ENCODE results near the gene PPP1R27.
A peak's percentile ranks its signal among the peaks of the same experiment; 100 is the strongest.

The PPP1R27 gene

GRCh38 chr17:81834831-81835267, at the start of gene PPP1R27:
Gene PPP1R27 (minus strand): TSS chr17:81835050. CDS start chr17:81834953, 97 bp downstream.
- DNase-seq (ENCODE audit: low spot score) = no peak

GRCh38 chr17:81884520-81884919, 49.7 kb upstream of the PPP1R27 start:
- no peak for DNase-seq (ENCODE audit: low spot score)

- DNase-seq (ENCODE audit: low spot score) = no peak
These were observed 44.3 kb upstream of the PPP1R27 start for GRCh38 chr17:81879121-81879520.

GRCh38 chr17:81878294-81878693, 43.4 kb upstream of the PPP1R27 start:
- no peak for DNase-seq (ENCODE audit: low spot score)

GRCh38 chr17:81877569-81877968, 42.7 kb upstream of the PPP1R27 start:
- DNase-seq (ENCODE audit: low spot score) = no peak

GRCh38 chr17:81871387-81872230, 36.8 kb upstream of the PPP1R27 start:
- peak; percentile 95 for DNase-seq (ENCODE audit: low spot score)

GRCh38 chr17:81870981-81871386, 36.1 kb upstream of the PPP1R27 start, which contains the start of gene ARHGDIA:
Gene ARHGDIA (minus strand): TSS chr17:81871337. CDS start chr17:81869930, 1,407 bp downstream.
- DNase-seq (ENCODE audit: low spot score) = no peak

GRCh38 chr17:81870131-81870980, 35.5 kb upstream of the PPP1R27 start:
- DNase-seq (ENCODE audit: low spot score) = peak; percentile 34

GRCh38 chr17:81869221-81870130, 34.6 kb upstream of the PPP1R27 start:
- peak; percentile 45 for DNase-seq (ENCODE audit: low spot score)

- no peak for DNase-seq (ENCODE audit: low spot score)
These were observed 33.9 kb upstream of the PPP1R27 start for GRCh38 chr17:81868674-81869220.

GRCh38 chr17:81867991-81868673, 33.3 kb upstream of the PPP1R27 start:
- no peak for DNase-seq (ENCODE audit: low spot score)

- DNase-seq (ENCODE audit: low spot score) = no peak
These were observed 32.5 kb upstream of the PPP1R27 start for GRCh38 chr17:81867170-81867990.

- no peak for DNase-seq (ENCODE audit: low spot score)
These were observed 31.8 kb upstream of the PPP1R27 start for GRCh38 chr17:81866440-81867169.

GRCh38 chr17:81865733-81866439, 31.0 kb upstream of the PPP1R27 start:
- DNase-seq (ENCODE audit: low spot score) = no peak

- no peak for DNase-seq (ENCODE audit: low spot score)
These were observed 30.5 kb upstream of the PPP1R27 start for GRCh38 chr17:81865358-81865732.

GRCh38 chr17:81863833-81864768, 29.3 kb upstream of the PPP1R27 start:
- no peak for DNase-seq (ENCODE audit: low spot score)

- DNase-seq (ENCODE audit: low spot score) = no peak
These were observed 28.3 kb upstream of the PPP1R27 start for GRCh38 chr17:81863123-81863675.
